Ovary (tissue), 3 donors: ENCODE data around the gene CD79A.

Experiments
- EP300 ChIP-seq: sonication (generic); formaldehyde crosslinking; IDR thresholded peaks from one replicate; pipeline ENCODE4 v1.6.1; 2017; ENCODE audit warnings: antibody characterized with exemption
- TF ChIP-seq, protein P1 (sequence below), 3 donors: fragments of 450-650 bp in 2 of 3; fragments of 200-600 bp in 1 of 3; IDR thresholded peaks; one replicate each; pipeline versions ENCODE4 v1.5.1 to v1.8.0; 2016 to 2022; ENCODE audit warnings: antibody characterized with exemption in 3 of 3, mild to moderate bottlenecking in 1 of 3
- donor health status: DM: no; HTN: no; CAD: no.

- TF ChIP-seq, protein P1, sequence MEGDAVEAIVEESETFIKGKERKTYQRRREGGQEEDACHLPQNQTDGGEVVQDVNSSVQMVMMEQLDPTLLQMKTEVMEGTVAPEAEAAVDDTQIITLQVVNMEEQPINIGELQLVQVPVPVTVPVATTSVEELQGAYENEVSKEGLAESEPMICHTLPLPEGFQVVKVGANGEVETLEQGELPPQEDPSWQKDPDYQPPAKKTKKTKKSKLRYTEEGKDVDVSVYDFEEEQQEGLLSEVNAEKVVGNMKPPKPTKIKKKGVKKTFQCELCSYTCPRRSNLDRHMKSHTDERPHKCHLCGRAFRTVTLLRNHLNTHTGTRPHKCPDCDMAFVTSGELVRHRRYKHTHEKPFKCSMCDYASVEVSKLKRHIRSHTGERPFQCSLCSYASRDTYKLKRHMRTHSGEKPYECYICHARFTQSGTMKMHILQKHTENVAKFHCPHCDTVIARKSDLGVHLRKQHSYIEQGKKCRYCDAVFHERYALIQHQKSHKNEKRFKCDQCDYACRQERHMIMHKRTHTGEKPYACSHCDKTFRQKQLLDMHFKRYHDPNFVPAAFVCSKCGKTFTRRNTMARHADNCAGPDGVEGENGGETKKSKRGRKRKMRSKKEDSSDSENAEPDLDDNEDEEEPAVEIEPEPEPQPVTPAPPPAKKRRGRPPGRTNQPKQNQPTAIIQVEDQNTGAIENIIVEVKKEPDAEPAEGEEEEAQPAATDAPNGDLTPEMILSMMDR (IDR thresholded peaks at IDR 0.05): no peak
- no peak for TF ChIP-seq EP300
These were observed 46.1 kb downstream of the CD79A start for GRCh38 chr19:41923045-41923788.
